SK-N-SH (cell line): ENCODE measurements around the gene TSTD1. TPM values are rescaled to one million over a fixed set of nuclear protein-coding genes. Genes with fewer than 3 reads are reported as not detected.
"Not testable (repeated sequence)": the region's sequence is repeated elsewhere in the genome, so short reads cannot be mapped to it uniquely, and the experiment has no call there.

Source experiments
- CTCF ChIA-PET: fragments of 300-600, 350-600 bp; formaldehyde crosslinking; extraction: SDS; loops from one replicate; lab custom pipeline; 2021; lab: Yijun Ruan, JAX
- POLR2A ChIA-PET: fragments of 350-600 bp; sonication (Branson Sonifier 250); formaldehyde crosslinking; extraction: SDS; loops from one replicate; lab custom pipeline; 2020; ENCODE audit warnings: antibody characterized with exemption, inconsistent platforms; lab: Yijun Ruan, JAX
- DNase-seq: peaks from one replicate; pipeline ENCODE4 v3.0.0; 2012
- H2AFZ ChIP-seq: fragments of 200-600 bp; sonication (generic); 2 replicates; pipeline ENCODE4 v1.8.1; 2016; ENCODE audit warnings: antibody characterized with exemption, mild to moderate bottlenecking, low read depth
- H3F3A ChIP-seq: fragments of 200-600 bp; sonication (generic); replicated peaks from 2 replicates; pipeline ENCODE3; 2016; ENCODE audit warnings: antibody characterized with exemption, mild to moderate bottlenecking; ENCODE audit not compliant: insufficient read depth
- H3K27ac ChIP-seq, 2 experiments: fragments of 200-500 bp in 1 of 2; fragments of 200-600 bp in 1 of 2; sonication (Bioruptor generic) in 1 of 2; sonication (generic), shearing (Covaris generic) in 1 of 2; 2 replicates each; pipeline versions ENCODE4 v1.5.1 to v1.6.1; 2014 to 2016; ENCODE audit warnings: low read depth in 2 of 2, inconsistent platforms in 1 of 2, low read length in 1 of 2, mild to moderate bottlenecking in 1 of 2, mixed read lengths in 1 of 2
- H3K27me3 ChIP-seq: fragments of 200-600 bp; sonication (generic), shearing (Covaris generic); 2 replicates; pipeline ENCODE4 v1.6.1; 2016; ENCODE audit warnings: mixed run types; ENCODE audit not compliant: insufficient read depth
- H3K36me3 ChIP-seq, 2 experiments: fragments of 200-500 bp in 1 of 2; fragments of 200-600 bp in 1 of 2; sonication (Bioruptor generic) in 1 of 2; sonication (generic) in 1 of 2; replicated peaks in 1 of 2; 2 replicates each; pipeline versions ENCODE3 to v1.5.1; 2014 to 2016; ENCODE audit warnings: low read length in 1 of 2, mild to moderate bottlenecking in 1 of 2; ENCODE audit not compliant: insufficient read depth in 2 of 2, control insufficient read depth in 1 of 2
- H3K4me1 ChIP-seq, 2 experiments: fragments of 200-500 bp in 1 of 2; fragments of 200-600 bp in 1 of 2; sonication (Bioruptor generic) in 1 of 2; sonication (generic), shearing (Covaris generic) in 1 of 2; 2 replicates each; pipeline versions ENCODE4 v1.5.1 to v1.6.1; 2014 to 2016; ENCODE audit warnings: low read depth in 1 of 2, low read length in 1 of 2, mixed run types in 1 of 2; ENCODE audit not compliant: insufficient read depth in 2 of 2, control insufficient read depth in 1 of 2
- H3K4me2 ChIP-seq: fragments of 200-600 bp; sonication (generic), shearing (Covaris generic); 2 replicates; pipeline ENCODE4 v1.6.1; 2017; ENCODE audit warnings: mixed run types
- H3K4me3 ChIP-seq, 2 experiments: fragments of 200-500 bp in 1 of 2; fragments of 200-600 bp in 1 of 2; sonication (Bioruptor generic) in 1 of 2; sonication (generic), shearing (Covaris generic) in 1 of 2; 2 replicates each; pipeline versions ENCODE4 v1.5.1 to v1.8.1; 2014 to 2016; ENCODE audit warnings: low read depth in 2 of 2, inconsistent platforms in 1 of 2, low read length in 1 of 2, mild to moderate bottlenecking in 1 of 2, mixed read lengths in 1 of 2, moderate library complexity in 1 of 2
- H3K79me2 ChIP-seq: fragments of 200-600 bp; sonication (generic); 2 replicates; pipeline ENCODE4 v1.8.1; 2017; ENCODE audit warnings: mild to moderate bottlenecking; ENCODE audit not compliant: insufficient read depth
- H3K9ac ChIP-seq: fragments of 200-600 bp; sonication (generic); 2 replicates; pipeline ENCODE4 v1.6.1; 2017; ENCODE audit warnings: mixed run types
- H3K9me2 ChIP-seq: fragments of 200-600 bp; sonication (generic); 2 replicates; pipeline ENCODE4 v1.6.1; 2017; ENCODE audit warnings: mixed run types
- H3K9me3 ChIP-seq: fragments of 200-600 bp; sonication (generic); 2 replicates; pipeline ENCODE4 v1.6.1; 2017; ENCODE audit warnings: mixed run types, mild to moderate bottlenecking, moderate library complexity
- H4K20me1 ChIP-seq: fragments of 200-600 bp; sonication (generic); 2 replicates; pipeline ENCODE4 v1.6.1; 2017; ENCODE audit warnings: mild to moderate bottlenecking, mixed run types; ENCODE audit not compliant: insufficient read depth
- ELF1 ChIP-seq: IDR thresholded peaks from 2 replicates; pipeline ENCODE4 v1.4.0; 2012
- EP300 ChIP-seq, 2 experiments: IDR thresholded peaks; 2 replicates each; pipeline versions ENCODE4 v1.4.0 to v1.6.1; 2012; ENCODE audit warnings: borderline replicate concordance in 1 of 2, low read depth in 1 of 2, low read length in 1 of 2
- FOXJ3 ChIP-seq: sonication (generic); formaldehyde crosslinking; IDR thresholded peaks from 2 replicates; pipeline ENCODE4 v1.5.1; 2020; ENCODE audit warnings: mild to moderate bottlenecking, missing genetic modification reagents
- FOXM1 ChIP-seq: IDR thresholded peaks from 2 replicates; pipeline ENCODE4 v1.4.0; 2012; ENCODE audit warnings: low read depth, mild to moderate bottlenecking
- GABPA ChIP-seq: IDR thresholded peaks from 2 replicates; pipeline ENCODE4 v1.4.0; 2012; ENCODE audit warnings: low read depth, mild to moderate bottlenecking
- JUND ChIP-seq: IDR thresholded peaks from 2 replicates; pipeline ENCODE4 v1.4.0; 2012
- POLR2AphosphoS5 ChIP-seq: IDR thresholded peaks from 2 replicates; pipeline ENCODE4 v1.6.1; 2012; ENCODE audit warnings: low read depth, low read length
- RAD21 ChIP-seq: IDR thresholded peaks from 2 replicates; pipeline ENCODE4 v1.6.1; 2012; ENCODE audit warnings: mild to moderate bottlenecking, low read length
- REST ChIP-seq: IDR thresholded peaks from 2 replicates; pipeline ENCODE4 v1.6.1; 2012; ENCODE audit warnings: mild to moderate bottlenecking, low read depth, low read length, moderate library complexity
- SIN3A ChIP-seq: IDR thresholded peaks from 2 replicates; pipeline ENCODE4 v1.6.1; 2012; ENCODE audit warnings: low read depth, mild to moderate bottlenecking, low read length, moderate library complexity, borderline replicate concordance
- SMC3 ChIP-seq: IDR thresholded peaks from 2 replicates; pipeline ENCODE4 v1.6.1; 2012; ENCODE audit warnings: low read depth, low read length, improper control_type of control experiment
- TCF12 ChIP-seq: IDR thresholded peaks from 2 replicates; pipeline ENCODE4 v1.4.0; 2012
- TEAD4 ChIP-seq: IDR thresholded peaks from 2 replicates; pipeline ENCODE4 v1.4.0; 2012; ENCODE audit warnings: mild to moderate bottlenecking, borderline replicate concordance; ENCODE audit not compliant: insufficient read depth
- USF1 ChIP-seq: IDR thresholded peaks from 2 replicates; pipeline ENCODE4 v1.4.0; 2012; ENCODE audit warnings: low read depth, borderline replicate concordance
- YY1 ChIP-seq: IDR thresholded peaks from 2 replicates; pipeline ENCODE4 v1.4.0; 2012; ENCODE audit warnings: low read depth, mild to moderate bottlenecking
- WGBS: methylation state at CpG from one replicate; pipeline ENCODE4 v1.1.6; 2017; ENCODE audit warnings: low lambda C conversion rate; 5-methylcytosine and 5-hydroxymethylcytosine counted together
- polyA plus RNA-seq, 3 experiments: library from polyadenylated mRNA; depleted of rRNA; stranded (reverse); fragments of >200 nt; gene quantifications; 2 replicates each; pipeline ENCODE4 v1.2.3, GENCODE V29; 2012
- TF ChIP-seq, protein P1 (sequence below): fragments of 150-350 bp; IDR thresholded peaks from 2 replicates; pipeline ENCODE4 v1.6.1; 2016; ENCODE audit warnings: mild to moderate bottlenecking, low read depth, low read length
- TF ChIP-seq, protein P2 (sequence below): fragments of 200-600 bp; sonication (generic); IDR thresholded peaks from 2 replicates; pipeline ENCODE4 v1.6.1; 2017; ENCODE audit warnings: antibody characterized with exemption, mild to moderate bottlenecking, moderate library complexity

Gene TSTD1
- polyA plus RNA-seq, 1 of the 3 experiments (the other 2 are of a cell fraction): 93.9 TPM

GRCh38 chr1:160996178-160996577 lies 42.6 kb downstream of the TSTD1 start (continued):
- TF ChIP-seq USF1: peak; percentile 26; the same call in 1 of the 2 replicates
- no peak for TF ChIP-seq POLR2AphosphoS5
- no peak for TF ChIP-seq YY1
- TF ChIP-seq RAD21: no peak
- no peak for TF ChIP-seq FOXM1
- TF ChIP-seq SIN3A: no peak
- TF ChIP-seq FOXJ3 (CRISPR knock-in tag): no peak
- TF ChIP-seq, protein P1, sequence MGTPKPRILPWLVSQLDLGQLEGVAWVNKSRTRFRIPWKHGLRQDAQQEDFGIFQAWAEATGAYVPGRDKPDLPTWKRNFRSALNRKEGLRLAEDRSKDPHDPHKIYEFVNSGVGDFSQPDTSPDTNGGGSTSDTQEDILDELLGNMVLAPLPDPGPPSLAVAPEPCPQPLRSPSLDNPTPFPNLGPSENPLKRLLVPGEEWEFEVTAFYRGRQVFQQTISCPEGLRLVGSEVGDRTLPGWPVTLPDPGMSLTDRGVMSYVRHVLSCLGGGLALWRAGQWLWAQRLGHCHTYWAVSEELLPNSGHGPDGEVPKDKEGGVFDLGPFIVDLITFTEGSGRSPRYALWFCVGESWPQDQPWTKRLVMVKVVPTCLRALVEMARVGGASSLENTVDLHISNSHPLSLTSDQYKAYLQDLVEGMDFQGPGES: no peak

DNA sequence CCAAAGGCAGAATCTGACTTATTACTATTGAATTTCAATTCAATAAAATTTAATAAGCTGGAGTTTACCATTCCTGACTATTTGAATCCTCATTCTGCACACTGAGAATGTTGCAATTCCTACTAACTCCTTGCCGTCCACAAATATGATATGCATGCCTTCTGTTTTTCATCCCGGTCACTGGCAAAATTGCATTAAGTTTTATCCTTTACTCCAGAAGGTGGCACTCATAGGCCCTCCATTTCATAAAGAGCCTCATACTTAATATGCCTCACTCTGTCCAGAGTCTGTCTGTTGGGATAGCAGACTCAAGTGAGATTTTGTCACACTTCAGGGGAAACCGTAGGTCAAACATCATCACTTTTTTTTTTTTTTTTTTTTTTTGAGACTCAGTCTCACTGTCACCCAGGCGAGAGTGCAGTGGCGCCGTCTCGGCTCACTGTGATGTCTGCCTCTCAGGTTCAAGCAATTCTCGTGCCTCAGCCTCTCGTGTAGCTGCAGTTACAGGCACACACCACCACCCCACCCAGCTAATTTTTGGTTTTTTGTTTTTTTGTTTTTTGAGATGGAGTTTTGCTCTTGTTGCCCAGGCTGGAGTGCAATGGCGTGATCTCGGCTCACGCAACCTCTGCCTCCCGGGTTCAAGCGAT lies 45.1 kb downstream of the TSTD1 start:
- H3F3A ChIP-seq: peaks cover 12% of the 10 kb centered on the region
- no peaks in the 10 kb centered on the region for H3K9me3 ChIP-seq
- no peaks in the 10 kb centered on the region for H4K20me1 ChIP-seq
- DNase-seq: peak; percentile 45
- H2AFZ ChIP-seq: no peak overlapping the region
- H3K4me1 ChIP-seq: peaks cover 0 to 4% of the 10 kb centered on the region in 2 experiments; a peak in 1 of 4 replicates
- H3K9me2 ChIP-seq: no peaks in the 10 kb centered on the region
- no peak overlapping the region for H3K27ac ChIP-seq
- no peak overlapping the region for H3K4me3 ChIP-seq
- POLR2A ChIA-PET: no interaction called here
- CTCF ChIA-PET: interaction anchor here (0.6 to 6.1 kb wide), 2 partner anchors 104 to 850 kb away, joined by 3 to 30 read pairs; partner anchors contain the start of gene KLHDC9
- 59% methylated on average over 14 of the region's 14 CpGs for WGBS
- H3K79me2 ChIP-seq: no peaks in the 10 kb centered on the region
- H3K27me3 ChIP-seq: no peaks in the 10 kb centered on the region
- no peaks in the 10 kb centered on the region for H3K36me3 ChIP-seq
- TF ChIP-seq JUND: no peak
- TF ChIP-seq RAD21: peak; percentile 63
- TF ChIP-seq TEAD4: no peak
- TF ChIP-seq, protein P2, sequence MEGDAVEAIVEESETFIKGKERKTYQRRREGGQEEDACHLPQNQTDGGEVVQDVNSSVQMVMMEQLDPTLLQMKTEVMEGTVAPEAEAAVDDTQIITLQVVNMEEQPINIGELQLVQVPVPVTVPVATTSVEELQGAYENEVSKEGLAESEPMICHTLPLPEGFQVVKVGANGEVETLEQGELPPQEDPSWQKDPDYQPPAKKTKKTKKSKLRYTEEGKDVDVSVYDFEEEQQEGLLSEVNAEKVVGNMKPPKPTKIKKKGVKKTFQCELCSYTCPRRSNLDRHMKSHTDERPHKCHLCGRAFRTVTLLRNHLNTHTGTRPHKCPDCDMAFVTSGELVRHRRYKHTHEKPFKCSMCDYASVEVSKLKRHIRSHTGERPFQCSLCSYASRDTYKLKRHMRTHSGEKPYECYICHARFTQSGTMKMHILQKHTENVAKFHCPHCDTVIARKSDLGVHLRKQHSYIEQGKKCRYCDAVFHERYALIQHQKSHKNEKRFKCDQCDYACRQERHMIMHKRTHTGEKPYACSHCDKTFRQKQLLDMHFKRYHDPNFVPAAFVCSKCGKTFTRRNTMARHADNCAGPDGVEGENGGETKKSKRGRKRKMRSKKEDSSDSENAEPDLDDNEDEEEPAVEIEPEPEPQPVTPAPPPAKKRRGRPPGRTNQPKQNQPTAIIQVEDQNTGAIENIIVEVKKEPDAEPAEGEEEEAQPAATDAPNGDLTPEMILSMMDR: peak; percentile 58
- TF ChIP-seq REST: 0 out of 2 replicates have a peak, but pooled peaks have one; percentile 13
- peak; percentile 24; the same call in 1 of the 2 replicates for TF ChIP-seq POLR2AphosphoS5
- peak; percentile 53; the same call in 1 of the 2 replicates for TF ChIP-seq TCF12
- no peak for TF ChIP-seq USF1
- no peak for TF ChIP-seq ELF1
- TF ChIP-seq GABPA: no peak
- TF ChIP-seq SMC3: peak; percentile 46
- no peak for TF ChIP-seq EP300 (IDR thresholded peaks at IDR 0.05; ENCODE audit: borderline replicate concordance in 1 of 2, low read depth in 1 of 2, low read length in 1 of 2)
- TF ChIP-seq, all 33 proteins: peak for 6
- H3K4me2 ChIP-seq: no peak overlapping the region
- H3K9ac ChIP-seq: no peak overlapping the region

DNA sequence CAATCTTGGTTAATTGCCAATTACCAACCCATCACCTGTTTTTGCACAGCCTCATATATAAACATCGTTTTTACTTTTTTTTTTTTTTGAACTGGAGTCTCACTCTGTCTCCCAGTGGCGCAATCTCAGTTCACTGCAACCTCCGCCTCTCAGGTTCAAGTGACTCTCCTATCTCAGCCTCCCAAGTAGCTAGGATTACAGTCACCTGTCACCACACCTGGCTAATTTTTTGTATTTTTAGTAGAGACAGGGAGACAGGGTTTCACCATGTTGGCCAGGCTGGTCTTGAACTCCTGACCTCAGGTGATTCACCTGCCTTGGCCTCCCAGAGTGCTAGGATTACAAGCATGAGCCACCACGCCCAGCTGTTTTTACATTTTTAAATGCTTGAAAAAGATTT lies 46.7 kb downstream of the TSTD1 start:
- H3K9ac ChIP-seq, H3K4me1 ChIP-seq, H3K4me3 ChIP-seq, DNase-seq, H2AFZ ChIP-seq, H3K27me3 ChIP-seq, POLR2A ChIA-PET, H3K9me3 ChIP-seq, H3K4me2 ChIP-seq, H3K9me2 ChIP-seq, H3K36me3 ChIP-seq, H3K27ac ChIP-seq, H4K20me1 ChIP-seq, H3K79me2 ChIP-seq: not testable (repeated sequence)
- CTCF ChIA-PET: interaction anchor here (1.3 kb wide), 1 partner anchor 105 kb away, joined by 7 read pairs; the partner anchor contains the start of gene KLHDC9
- peaks cover 12% of the 10 kb centered on the region for H3F3A ChIP-seq
- WGBS: 70% methylated on average over 4 of the region's 4 CpGs
